GM12872 (cell line): Measurements from ENCODE around the gene TEX54.

Source experiments
- TF ChIP-seq, protein P1 (sequence below): IDR thresholded peaks from 3 replicates; pipeline ENCODE4 v1.5.1; 2011; ENCODE audit warnings: low read depth, mild to moderate bottlenecking, low read length, moderate library complexity; ENCODE audit not compliant: insufficient read depth

Gene TEX54

DNA sequence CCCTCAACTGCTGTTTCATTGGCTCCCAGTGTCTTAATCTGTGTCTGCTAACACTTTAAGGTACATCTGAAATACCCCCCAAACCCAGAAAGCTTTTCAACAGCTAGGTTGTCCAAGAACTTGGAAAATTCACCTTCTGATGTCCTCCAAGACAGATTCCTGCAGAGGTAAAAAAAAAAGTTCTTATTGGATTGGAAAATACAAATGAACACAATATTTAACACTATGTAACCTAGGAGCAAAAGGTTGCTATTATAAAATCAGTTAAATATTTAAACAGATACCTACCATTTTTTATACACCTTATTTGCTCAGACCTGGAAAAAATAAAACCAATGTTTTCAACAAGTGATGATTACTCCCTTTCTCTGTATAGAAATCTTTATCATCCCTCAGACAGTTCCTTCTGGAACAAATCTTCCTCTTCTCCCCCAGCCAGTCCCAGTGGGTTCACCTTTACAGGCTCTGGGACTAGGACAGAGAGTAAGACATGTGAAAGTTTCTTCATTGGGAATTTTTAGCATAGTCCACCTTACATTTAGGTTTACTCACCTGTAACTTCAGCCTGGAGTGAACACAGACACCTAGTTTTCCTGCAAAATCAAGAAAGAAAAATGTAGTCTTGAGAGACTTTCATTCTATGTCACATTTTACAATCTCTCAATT lies 20.0 kb upstream of the TEX54 start:
- TF ChIP-seq, protein P1, sequence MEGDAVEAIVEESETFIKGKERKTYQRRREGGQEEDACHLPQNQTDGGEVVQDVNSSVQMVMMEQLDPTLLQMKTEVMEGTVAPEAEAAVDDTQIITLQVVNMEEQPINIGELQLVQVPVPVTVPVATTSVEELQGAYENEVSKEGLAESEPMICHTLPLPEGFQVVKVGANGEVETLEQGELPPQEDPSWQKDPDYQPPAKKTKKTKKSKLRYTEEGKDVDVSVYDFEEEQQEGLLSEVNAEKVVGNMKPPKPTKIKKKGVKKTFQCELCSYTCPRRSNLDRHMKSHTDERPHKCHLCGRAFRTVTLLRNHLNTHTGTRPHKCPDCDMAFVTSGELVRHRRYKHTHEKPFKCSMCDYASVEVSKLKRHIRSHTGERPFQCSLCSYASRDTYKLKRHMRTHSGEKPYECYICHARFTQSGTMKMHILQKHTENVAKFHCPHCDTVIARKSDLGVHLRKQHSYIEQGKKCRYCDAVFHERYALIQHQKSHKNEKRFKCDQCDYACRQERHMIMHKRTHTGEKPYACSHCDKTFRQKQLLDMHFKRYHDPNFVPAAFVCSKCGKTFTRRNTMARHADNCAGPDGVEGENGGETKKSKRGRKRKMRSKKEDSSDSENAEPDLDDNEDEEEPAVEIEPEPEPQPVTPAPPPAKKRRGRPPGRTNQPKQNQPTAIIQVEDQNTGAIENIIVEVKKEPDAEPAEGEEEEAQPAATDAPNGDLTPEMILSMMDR: no peak

DNA sequence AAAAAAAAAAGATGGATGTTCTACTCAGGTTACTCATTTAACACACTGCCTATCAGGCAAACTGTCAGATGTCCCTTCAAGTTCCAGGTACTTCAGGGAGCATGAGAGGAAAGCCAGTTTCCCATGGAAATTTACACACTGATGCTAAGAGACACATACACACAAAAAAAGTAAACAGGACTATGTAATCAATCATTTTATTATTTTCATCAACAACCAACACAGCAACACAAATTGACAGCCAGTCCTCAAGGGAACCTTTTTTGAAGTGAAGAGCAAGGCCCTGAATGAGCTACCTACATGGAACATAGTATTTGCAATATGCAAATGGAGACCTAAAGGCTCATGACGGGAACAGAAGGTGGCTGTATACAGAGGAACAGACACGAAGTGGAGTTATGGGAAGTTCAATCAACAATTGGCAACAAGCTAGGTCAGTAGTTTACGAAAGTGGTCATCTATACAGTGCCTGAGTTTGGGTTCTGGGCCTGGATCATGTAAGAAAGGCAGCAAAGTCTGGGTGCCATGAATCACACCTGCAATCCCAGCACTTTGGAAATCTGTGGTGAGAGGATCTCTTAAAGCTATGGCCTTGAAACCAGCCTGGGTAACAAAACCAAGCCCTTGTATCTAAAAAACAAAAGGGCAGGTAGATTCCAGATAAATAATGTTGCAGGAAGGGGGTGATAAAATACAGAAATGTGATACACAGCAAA lies 19.3 kb upstream of the TEX54 start:
- TF ChIP-seq, protein P1: no peak

DNA sequence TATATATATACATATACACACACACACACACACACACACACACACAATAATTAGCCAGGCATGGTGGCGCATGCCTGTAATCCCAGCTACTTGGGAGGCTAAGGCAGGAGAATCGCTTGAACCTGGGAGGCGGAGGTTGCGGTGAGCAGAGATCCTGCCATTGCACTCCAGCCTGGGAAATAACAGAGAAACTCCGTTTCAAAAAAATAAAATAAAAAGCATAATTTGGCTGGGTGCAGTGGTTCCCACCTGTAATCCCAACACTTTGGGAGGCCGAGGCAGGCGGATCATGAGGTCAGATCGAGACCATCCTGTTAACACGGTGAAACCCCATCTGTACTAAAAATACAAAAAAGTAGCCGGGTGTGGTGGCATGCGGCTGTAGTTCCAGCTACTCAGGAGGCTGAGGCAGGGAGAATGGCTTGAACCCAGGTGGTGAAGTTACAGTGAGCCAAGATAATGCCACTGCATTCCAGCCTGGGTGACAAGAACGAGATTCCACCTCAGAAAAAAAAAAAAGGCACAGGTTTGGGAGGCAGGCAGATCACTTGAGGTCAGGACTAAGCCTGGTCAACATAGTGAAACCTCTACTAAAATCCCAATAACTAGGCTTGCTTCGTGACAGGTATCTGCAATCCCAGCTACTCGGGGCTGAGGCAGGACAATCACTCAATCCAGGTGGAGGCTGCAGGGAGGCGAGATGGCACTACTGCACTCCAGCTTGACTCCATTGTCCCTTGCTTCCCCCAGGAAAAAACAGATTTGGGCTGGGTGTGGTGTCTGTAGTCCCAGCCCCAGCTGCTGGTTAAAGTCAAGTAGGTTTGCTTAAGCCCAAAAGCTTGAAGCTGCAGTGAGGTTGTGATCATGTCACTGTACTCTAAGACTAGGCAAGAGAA lies 18.5 kb upstream of the TEX54 start:
- TF ChIP-seq, protein P1: no peak

DNA sequence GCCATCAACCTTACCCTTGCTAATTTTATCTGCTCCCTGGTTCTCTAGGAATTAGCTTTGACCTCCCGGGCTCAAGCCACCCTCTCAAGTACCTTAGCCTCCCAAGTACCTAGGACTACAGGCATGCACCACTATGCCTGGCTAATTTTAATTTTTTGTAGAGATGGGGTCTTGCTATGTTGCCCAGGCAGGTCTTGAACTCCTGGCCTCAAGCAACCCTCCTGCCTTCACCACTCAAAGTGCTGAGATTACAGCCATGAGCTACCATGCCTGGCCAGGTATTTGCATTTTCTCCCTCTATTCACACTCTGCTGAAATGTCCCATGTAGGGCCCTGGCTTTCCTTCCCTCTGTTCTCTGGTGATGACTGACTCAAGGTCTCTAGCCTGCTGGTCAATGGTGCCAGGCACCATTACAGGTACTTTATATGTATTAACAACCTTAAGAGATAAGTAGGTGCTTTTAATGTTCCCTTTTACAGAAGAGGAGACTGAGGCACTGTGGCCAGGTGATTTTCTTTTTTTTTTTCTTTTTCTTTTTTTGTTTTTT lies 15.2 kb upstream of the TEX54 start:
- TF ChIP-seq, protein P1: no peak

DNA sequence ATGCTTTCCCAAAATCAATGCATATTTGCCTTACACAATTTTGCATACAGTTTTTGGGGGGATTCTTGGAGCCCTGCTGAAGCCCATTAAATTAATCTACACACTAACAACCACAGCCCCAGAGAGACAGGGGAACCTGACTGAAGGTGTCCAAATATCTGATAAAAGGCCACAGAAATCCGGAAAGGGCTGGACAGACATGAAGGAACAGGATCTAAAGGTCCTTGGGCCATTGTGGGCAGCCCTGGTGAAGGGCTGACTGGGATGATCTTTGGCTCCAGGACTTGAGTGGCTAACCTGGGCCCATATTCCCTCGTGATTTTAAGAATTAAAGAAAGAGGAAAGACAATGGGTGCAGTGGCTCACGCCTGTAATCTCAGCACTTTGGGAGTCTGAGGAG lies 13.5 kb upstream of the TEX54 start:
- TF ChIP-seq, protein P1: no peak

DNA sequence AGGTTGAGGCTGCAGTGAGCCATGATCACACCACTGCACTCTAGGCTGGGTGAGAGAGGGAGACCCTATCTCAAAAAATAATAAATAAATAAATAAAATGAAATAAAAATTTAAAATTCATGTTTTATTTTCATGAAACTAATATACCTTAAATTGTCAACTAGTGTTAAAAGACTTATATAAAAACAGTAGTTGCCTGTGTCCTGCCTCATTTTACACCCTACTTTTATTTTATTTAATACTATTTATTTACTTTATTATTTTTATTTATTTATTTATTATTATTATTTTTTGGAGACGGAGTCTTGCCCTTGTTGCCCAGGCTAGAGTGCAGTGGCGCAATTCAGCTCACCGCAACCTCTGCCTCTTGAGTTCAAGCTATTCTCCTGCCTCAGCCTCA lies 11.5 kb upstream of the TEX54 start:
- TF ChIP-seq, protein P1: no peak

DNA sequence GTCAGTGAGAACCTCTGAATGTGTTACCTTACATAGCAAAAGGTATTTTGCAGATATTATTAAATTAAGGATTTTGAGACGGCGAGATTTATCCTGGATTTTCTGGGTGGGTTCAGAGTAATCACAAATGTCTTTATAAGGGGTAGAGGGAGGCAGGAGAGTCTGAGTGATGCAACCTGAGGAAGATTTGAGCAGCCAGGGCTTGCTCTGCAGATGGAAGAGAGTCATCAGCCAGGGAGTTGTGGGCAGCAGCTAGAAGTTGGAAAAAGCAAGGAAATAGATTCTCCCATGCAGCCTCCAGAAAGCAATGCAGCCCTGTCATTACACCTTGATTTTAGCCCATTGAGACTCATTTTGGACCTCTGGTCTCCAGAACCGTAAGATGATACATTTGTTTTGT lies 10.8 kb upstream of the TEX54 start:
- TF ChIP-seq, protein P1: no peak
